HG03108 (cell line): Measurements from ENCODE around the gene OLAH.

Source experiments
- ATAC-seq: cut with Tn5 transposase; IDR thresholded peaks from one replicate; pipeline ENCODE4 v1.9.1; 2021; ENCODE audit warnings: moderate library complexity; ENCODE audit not compliant: unreplicated experiment

OLAH gene

DNA sequence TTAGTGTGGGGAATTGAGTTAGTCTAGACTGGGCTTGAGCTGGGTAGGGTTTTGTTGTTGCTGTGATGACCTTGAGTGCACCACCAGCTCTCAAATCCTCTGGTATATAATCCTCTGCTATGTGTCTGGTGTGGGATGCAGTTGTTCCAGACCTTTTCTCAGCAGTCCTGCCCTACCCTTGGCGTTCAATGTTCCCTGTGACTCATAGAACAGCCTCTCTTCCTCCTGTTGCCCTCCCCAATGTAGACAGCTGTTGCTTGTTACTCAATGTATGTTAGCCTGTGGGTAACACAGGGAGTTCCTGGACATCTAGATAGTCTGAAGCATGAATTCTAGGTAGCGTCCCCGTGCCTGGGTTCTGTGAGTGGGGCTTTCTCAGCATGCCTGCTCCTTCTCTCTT, 25.1 kb downstream of the OLAH start:
- no peak for ATAC-seq

GRCh38 chr10:15069230-15069629, 25.5 kb downstream of the OLAH start:
- ATAC-seq = no peak

- ATAC-seq = no peak
Observed at GRCh38 chr10:15072358-15072757, 28.6 kb downstream of the OLAH start.

- no peak for ATAC-seq
Observed at GRCh38 chr10:15075421-15075820, 31.7 kb downstream of the OLAH start.

- ATAC-seq = no peak
Observed at GRCh38 chr10:15083674-15084501, 40.1 kb downstream of the OLAH start.

DNA sequence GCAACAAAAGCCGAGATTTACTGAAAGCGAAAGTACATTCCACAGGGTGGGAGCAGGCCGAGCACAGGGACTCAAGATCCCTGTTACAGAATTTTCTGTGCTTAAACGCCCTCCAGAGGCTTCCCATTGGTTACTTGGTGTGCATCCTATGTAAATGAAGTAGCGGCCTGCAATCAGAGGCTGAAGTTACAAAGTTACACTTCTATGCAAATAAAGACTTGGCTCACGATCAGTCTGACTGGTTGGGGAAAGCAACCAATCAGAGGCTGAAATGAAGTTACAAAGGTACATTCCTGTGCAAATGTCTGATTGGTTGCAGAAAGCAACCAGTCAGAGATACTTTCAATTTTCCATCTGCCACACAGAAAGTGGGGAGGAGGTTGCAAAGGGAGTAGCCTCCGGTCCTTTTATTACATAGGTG, 40.8 kb downstream of the OLAH start:
- ATAC-seq = no peak

- peak; percentile 98 for ATAC-seq
Observed at GRCh38 chr10:15088428-15089261, 44.9 kb downstream of the OLAH start, which contains the start of gene ACBD7. Gene ACBD7 (minus strand): TSS chr10:15088776. CDS start chr10:15088728, 48 bp downstream.

GRCh38 chr10:15091418-15091817, 47.7 kb downstream of the OLAH start:
- ATAC-seq = no peak

DNA sequence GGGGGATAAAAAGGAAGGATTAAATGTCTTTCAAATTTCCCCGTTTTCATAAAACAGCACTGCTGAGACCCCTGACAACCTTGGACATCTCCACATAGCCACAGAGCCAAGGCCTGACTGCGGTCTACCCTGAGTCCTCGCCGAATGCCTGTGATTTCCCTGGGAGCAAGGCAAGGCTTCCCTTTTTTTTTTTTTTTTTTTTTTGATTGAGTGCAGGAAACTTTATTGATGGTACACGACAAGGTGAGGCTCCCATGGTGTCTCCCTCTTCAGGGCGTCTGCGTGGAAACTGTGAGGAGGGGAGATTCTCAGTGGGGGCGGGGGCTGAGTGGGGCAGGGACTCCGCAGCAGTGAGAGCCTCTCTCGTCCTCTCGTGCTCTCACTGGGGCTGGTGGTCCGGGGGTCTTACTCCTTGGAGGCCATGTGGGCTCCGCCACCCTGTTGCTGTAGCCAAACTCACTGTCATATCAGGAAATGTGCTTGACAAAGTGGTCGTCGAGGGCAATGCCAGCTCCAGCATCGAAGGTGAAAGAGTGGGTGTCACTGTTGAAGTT, 49.2 kb downstream of the OLAH start:
- no peak for ATAC-seq

DNA sequence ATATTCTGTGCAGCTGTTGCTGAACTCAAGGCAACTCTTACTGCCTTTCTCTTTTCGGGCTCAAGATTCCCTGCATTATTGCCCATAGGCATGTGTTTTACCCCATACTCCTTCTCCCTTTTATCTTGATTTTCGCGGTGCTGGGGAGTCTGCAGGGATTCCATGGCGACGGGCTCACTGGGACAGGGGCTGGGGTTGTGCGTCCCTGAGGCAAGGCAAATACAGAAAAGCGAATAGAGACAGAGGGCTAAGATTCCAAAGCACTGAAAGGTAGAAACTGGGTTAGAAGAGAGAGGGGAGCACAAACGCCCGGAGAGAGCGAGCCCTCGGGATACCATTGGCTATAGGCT, 52.9 kb downstream of the OLAH start:
- peak; percentile 5 for ATAC-seq

GRCh38 chr10:15097011-15097812, 53.5 kb downstream of the OLAH start, which contains the start of gene RPP38:
Gene RPP38 (plus strand): TSS chr10:15097355. CDS start chr10:15103315, 5,960 bp downstream.
- peak; percentile 80 for ATAC-seq

DNA sequence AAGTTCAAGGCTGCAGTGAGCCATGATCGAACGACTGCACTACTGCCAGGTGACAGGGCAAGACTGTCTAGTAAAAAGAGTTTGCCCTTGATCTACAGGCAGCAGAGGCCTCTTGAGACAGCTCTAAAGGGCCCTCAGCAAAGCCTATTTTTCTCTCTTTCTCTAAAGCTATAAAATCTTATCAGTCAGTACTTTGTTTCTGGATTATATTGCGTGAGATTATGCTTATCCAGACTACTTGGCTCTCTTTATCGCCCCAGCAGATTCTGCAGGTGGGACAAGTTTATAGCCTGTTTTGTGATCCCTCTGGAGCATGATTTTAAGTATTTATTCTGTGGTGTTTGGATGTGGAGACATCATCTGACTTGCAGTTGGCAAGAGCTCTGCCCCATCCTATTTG, 56.1 kb downstream of the OLAH start:
- no peak for ATAC-seq

GRCh38 chr10:15103513-15103912, 59.8 kb downstream of the OLAH start:
- no peak for ATAC-seq

GRCh38 chr10:15106352-15107013, 62.7 kb downstream of the OLAH start:
- peak; percentile 71 for ATAC-seq

DNA sequence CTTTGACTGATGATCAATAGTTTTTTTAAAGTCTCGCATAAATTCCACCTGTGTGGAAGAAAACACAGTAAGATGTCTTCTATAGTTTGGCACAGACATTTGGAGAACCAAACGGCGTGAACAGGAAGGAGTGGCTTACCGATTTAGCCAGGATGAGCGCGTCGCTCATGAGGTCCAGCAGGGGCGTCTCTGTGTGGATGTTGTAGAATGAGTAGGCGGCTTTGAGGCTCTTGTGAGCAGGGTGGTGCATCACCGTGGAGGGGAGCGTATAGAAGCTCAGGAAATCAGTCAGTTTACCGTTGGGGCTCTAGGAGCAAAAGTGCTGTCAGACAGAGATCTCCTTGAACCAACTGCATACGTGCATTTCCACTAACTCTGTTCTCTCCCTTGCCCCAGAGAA, 68.9 kb downstream of the OLAH start:
- no peak for ATAC-seq

- no peak for ATAC-seq
Observed at GRCh38 chr10:15113766-15114165, 70.0 kb downstream of the OLAH start.

DNA sequence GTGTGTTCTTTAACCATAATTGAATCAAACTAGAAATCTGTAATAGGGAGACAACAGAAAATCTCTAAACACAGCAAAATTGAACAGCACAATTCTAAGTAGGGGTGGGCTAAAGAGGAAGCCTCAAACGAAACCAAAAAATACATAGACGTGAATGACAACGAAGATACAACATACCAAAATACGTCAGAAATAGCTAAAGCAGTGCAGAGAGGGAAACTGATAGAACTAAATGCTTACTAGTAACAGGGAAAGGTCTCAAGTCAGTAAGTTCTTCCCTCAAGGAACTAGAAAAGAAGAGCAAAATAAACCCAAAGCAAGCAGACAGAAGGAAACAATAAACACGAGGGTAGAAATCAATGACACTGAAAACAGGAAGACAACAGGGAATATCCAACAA, 72.5 kb downstream of the OLAH start:
- no peak for ATAC-seq

- no peak for ATAC-seq
Observed at GRCh38 chr10:15118615-15119014, 74.9 kb downstream of the OLAH start.

DNA sequence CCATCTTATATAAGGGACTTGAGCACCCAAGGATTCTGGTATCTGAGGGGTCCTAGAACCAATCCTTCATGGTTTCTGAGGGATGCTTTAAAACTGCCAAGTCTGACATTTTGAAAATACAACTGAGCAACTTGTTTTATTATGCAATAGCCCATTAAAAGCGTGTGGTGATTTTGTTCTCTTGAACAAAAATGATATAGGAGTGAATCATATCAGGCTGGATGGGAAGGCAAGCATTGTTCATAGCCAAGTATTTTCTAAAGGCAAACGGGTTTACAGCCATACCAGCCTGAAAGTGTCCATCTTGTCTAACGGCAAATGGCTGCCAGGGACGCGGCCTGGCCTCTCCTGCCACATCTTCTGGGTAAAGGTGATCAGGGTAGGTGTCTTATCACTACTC, 76.8 kb downstream of the OLAH start:
- ATAC-seq = no peak

- ATAC-seq = no peak
Observed at GRCh38 chr10:15121707-15122106, 78.0 kb downstream of the OLAH start.
